ENCODE data around the gene VMAC.

- TF ChIP-seq CTCF (IDR thresholded peaks at IDR 0.05; ENCODE audit: extremely low read depth in 1 of 2, insufficient read depth in 1 of 2, low read depth in 1 of 2, low read length in 2 of 2) (no peak), EZH2 (IDR thresholded peaks at IDR 0.05; ENCODE audit: borderline replicate concordance, low read depth, low read length, severe bottlenecking) (no peak), POLR2AphosphoS5 (IDR thresholded peaks at IDR 0.05; ENCODE audit: insufficient read depth, low read depth, low read length) (no peak), GATA2 (IDR thresholded peaks at IDR 0.05; ENCODE audit: insufficient read depth, insufficient read length, low read depth, low read length) (no peak), POLR2A (IDR thresholded peaks at IDR 0.05; ENCODE audit: low read depth, low read length) (no peak), MAX (IDR thresholded peaks at IDR 0.05; ENCODE audit: insufficient read depth, insufficient read length) (no peak)
These were observed 21.3 kb downstream of the VMAC start for GRCh38 chr19:5925830-5926427.
